ENCODE measurements around the gene KIAA1549. TPM values are rescaled to one million over a fixed set of nuclear protein-coding genes. Genes with fewer than 3 reads are reported as not detected.

Gene KIAA1549
- total and polyA plus RNA-seq, 4 donors, result 0.83 to 5.8 (median 3.6) TPM

DNA sequence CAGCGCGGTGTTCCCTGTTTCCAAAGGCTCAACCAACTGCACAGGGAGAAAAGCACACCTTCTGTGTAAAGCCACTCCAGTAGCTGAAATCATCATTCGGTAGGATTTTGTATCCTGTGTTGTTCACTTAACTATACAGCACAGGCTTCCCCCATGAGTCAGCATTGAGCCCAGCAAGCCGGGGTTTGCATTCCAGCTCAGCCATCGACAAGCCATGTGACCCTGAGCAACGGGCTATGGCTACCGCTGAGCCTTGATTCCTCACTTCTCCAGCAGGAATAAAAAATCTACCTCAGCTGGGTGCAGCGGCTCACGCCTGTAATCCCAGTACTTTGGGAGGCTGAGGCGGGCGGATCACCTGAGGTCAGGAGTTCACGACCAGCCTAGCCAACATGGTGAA is 139.1 kb downstream of the KIAA1549 start:
- Histone ChIP-seq H3K4me1 (ENCODE audit: control insufficient read depth in 5 of 5, insufficient read depth in 5 of 5, low read length in 5 of 5) (peaks cover 0 to 45% (median 8%) of the 10 kb centered on the region in 5 donors), H3K9ac (ENCODE audit: insufficient read depth in 1 of 2, low read length in 2 of 2) (no peak overlapping the region), H3K27me3 (ENCODE audit: control insufficient read depth in 3 of 3, insufficient read depth in 3 of 3, low read length in 2 of 3) (no peaks in the 10 kb centered on the region), H3K9me3 (ENCODE audit: control insufficient read depth in 4 of 4, insufficient read depth in 3 of 4, low read length in 3 of 4) (peaks cover 0 to 2% (median 0%) of the 10 kb centered on the region in 4 donors), H3K27ac (ENCODE audit: low read depth in 1 of 2, low read length in 1 of 2) (no peak overlapping the region), H3K36me3 (ENCODE audit: control insufficient read depth in 4 of 4, insufficient read depth in 4 of 4, low read length in 4 of 4) (peaks cover 0 to 2% (median under 1%) of the 10 kb centered on the region in 4 donors), H3K4me3 (no peak overlapping the region)
- DNase-seq, result no peak
- TF ChIP-seq CTCF (IDR thresholded peaks at IDR 0.05; ENCODE audit: control extremely low read depth, extremely low read depth), result no peak
- no peak for ATAC-seq (ENCODE audit: insufficient read depth, low FRiP score)
- 56 to 81% methylated on average over 12 of the region's 12 CpGs for WGBS, 2 donors

DNA sequence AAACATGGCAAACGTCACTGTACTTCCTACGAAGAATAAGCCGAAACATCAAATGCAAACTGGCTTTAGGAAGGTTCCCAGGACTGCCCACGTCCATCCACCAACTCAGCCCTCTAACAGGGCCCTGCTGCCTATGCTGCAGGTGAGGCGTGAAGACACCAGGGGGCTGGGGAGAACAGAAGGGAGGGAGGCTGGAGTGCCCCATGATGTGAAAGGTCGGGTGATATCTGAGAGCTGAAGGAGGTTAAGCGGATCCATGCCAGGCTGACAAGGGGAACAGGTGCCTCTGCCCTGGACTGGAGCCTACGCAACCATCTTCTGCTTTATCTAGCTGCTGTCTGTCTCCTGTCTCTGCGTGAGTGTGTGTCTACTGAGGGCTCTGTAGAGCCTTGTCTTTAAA is 143.0 kb downstream of the KIAA1549 start:
- Histone ChIP-seq H3K27ac (ENCODE audit: low read depth in 1 of 2, low read length in 1 of 2) (peak overlapping the region in 1 of 2 donors; percentile 9), H3K9me3 (ENCODE audit: control insufficient read depth in 4 of 4, insufficient read depth in 3 of 4, low read length in 3 of 4) (no peaks in the 10 kb centered on the region), H3K36me3 (ENCODE audit: control insufficient read depth in 4 of 4, insufficient read depth in 4 of 4, low read length in 4 of 4) (peaks cover 0 to 4% (median 0%) of the 10 kb centered on the region in 4 donors), H3K4me1 (ENCODE audit: control insufficient read depth in 5 of 5, insufficient read depth in 5 of 5, low read length in 5 of 5) (peaks cover 0 to 25% (median 8%) of the 10 kb centered on the region in 5 donors), H3K9ac (ENCODE audit: insufficient read depth in 1 of 2, low read length in 2 of 2) (no peak overlapping the region), H3K27me3 (ENCODE audit: control insufficient read depth in 3 of 3, insufficient read depth in 3 of 3, low read length in 2 of 3) (no peaks in the 10 kb centered on the region), H3K4me3 (no peak overlapping the region)
- TF ChIP-seq CTCF (IDR thresholded peaks at IDR 0.05; ENCODE audit: control extremely low read depth, extremely low read depth), result no peak
- ATAC-seq (ENCODE audit: insufficient read depth, low FRiP score) (no peak), DNase-seq (no peak)
- 78 to 87% methylated on average over 9 of the region's 9 CpGs for WGBS, 2 donors

DNA sequence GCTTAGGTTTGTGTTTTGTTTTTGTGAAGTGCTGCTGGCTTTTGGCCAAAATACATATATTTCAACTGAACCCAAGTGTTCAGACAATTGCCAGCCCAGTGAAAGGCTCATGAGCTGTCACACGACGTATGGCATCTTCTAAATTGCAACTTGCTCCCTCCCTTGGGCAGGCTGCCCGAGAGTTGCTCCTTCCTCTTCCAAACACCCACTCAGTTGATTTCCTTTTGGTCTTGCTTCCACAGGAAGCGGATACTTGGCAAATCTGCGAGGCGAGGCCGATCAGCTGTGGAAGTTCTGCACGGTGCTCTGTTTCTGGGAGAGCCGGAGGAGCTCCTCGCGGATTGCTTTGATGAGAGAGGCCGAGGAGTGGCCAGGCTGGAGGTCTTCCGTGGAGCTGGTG is 143.6 kb downstream of the KIAA1549 start:
- H3K4me1 ChIP-seq (ENCODE audit: control insufficient read depth in 5 of 5, insufficient read depth in 5 of 5, low read length in 5 of 5), result peaks cover 0 to 25% (median 8%) of the 10 kb centered on the region in 5 donors
- H3K27me3 ChIP-seq (ENCODE audit: control insufficient read depth in 3 of 3, insufficient read depth in 3 of 3, low read length in 2 of 3), result no peaks in the 10 kb centered on the region
- 40 to 69% methylated on average over 13 of the region's 13 CpGs for WGBS, 2 donors
- H3K9me3 ChIP-seq (ENCODE audit: control insufficient read depth in 4 of 4, insufficient read depth in 3 of 4, low read length in 3 of 4), result no peaks in the 10 kb centered on the region
- peak; percentile 21 for ATAC-seq (ENCODE audit: insufficient read depth, low FRiP score)
- DNase-seq, result peak; percentile 90 to 96 (median 95)
- peak overlapping the region in 1 of 2 donors; percentile 9 for H3K27ac ChIP-seq (ENCODE audit: low read depth in 1 of 2, low read length in 1 of 2)
- no peak overlapping the region for H3K4me3 ChIP-seq
- TF ChIP-seq CTCF (IDR thresholded peaks at IDR 0.05; ENCODE audit: control extremely low read depth, extremely low read depth), result no peak
- H3K9ac ChIP-seq (ENCODE audit: insufficient read depth in 1 of 2, low read length in 2 of 2), result no peak overlapping the region
- H3K36me3 ChIP-seq (ENCODE audit: control insufficient read depth in 4 of 4, insufficient read depth in 4 of 4, low read length in 4 of 4), result peaks cover 0 to 4% (median 0%) of the 10 kb centered on the region in 4 donors

- no peak for TF ChIP-seq CTCF (IDR thresholded peaks at IDR 0.05; ENCODE audit: control extremely low read depth, extremely low read depth)
- ATAC-seq (ENCODE audit: insufficient read depth, low FRiP score) (no peak), DNase-seq (no peak)
- Histone ChIP-seq H3K27ac (ENCODE audit: low read depth in 1 of 2, low read length in 1 of 2) (no peak overlapping the region), H3K4me3 (no peak overlapping the region), H3K9ac (ENCODE audit: insufficient read depth in 1 of 2, low read length in 2 of 2) (no peak overlapping the region), H3K36me3 (ENCODE audit: control insufficient read depth in 4 of 4, insufficient read depth in 4 of 4, low read length in 4 of 4) (peaks cover 0 to 4% (median 0%) of the 10 kb centered on the region in 4 donors), H3K27me3 (ENCODE audit: control insufficient read depth in 3 of 3, insufficient read depth in 3 of 3, low read length in 2 of 3) (no peaks in the 10 kb centered on the region), H3K4me1 (ENCODE audit: control insufficient read depth in 5 of 5, insufficient read depth in 5 of 5, low read length in 5 of 5) (peaks cover 0 to 25% (median 8%) of the 10 kb centered on the region in 5 donors), H3K9me3 (ENCODE audit: control insufficient read depth in 4 of 4, insufficient read depth in 3 of 4, low read length in 3 of 4) (no peaks in the 10 kb centered on the region)
- WGBS, 2 donors, result 92 to 94% methylated on average over 11 of the region's 11 CpGs
These were observed 146.1 kb downstream of the KIAA1549 start for GRCh38 chr7:138835087-138835486.
